OCI-LY3 (cell line): ENCODE results near the gene RAET1E.

Source experiments
- H2AFZ ChIP-seq: fragments of 200-600, 300-600 bp; shearing (Covaris generic); 2 replicates; pipeline ENCODE4 v1.6.0; 2014; ENCODE audit warnings: antibody characterized with exemption, low read depth, low read length
- H3K27ac ChIP-seq: fragments of 200-600, 300-600 bp; sonication (generic); 2 replicates; pipeline ENCODE4 v1.5.1; 2014; ENCODE audit warnings: mild to moderate bottlenecking, low read length, moderate library complexity, mixed read lengths
- H3K27me3 ChIP-seq: fragments of 200-600, 300-600 bp; sonication (generic); 2 replicates; pipeline ENCODE4 v1.6.1; 2014; ENCODE audit warnings: low read depth, low read length, mixed read lengths
- H3K36me3 ChIP-seq: fragments of 200-600, 300-600 bp; sonication (generic); replicated peaks from 2 replicates; pipeline ENCODE3; 2014; ENCODE audit warnings: low read depth, low read length, mixed read lengths
- H3K4me1 ChIP-seq: fragments of 300-600, 200-600 bp; sonication (generic); 2 replicates; pipeline ENCODE4 v1.6.1; 2014; ENCODE audit warnings: low read length, mixed read lengths
- H3K4me2 ChIP-seq: fragments of 200-600, 300-600 bp; sonication (generic); 2 replicates; pipeline ENCODE4 v1.6.1; 2014; ENCODE audit warnings: low read length, mixed read lengths
- H3K4me3 ChIP-seq: fragments of 300-600, 200-600 bp; sonication (generic); 2 replicates; pipeline ENCODE4 v1.5.1; 2014; ENCODE audit warnings: antibody characterized with exemption, mild to moderate bottlenecking, low read length, moderate library complexity
- H3K79me2 ChIP-seq: fragments of 300-600, 200-600 bp; shearing (Covaris generic); 2 replicates; pipeline ENCODE4 v1.6.1; 2014; ENCODE audit warnings: mild to moderate bottlenecking, low read length, mixed read lengths
- H3K9ac ChIP-seq: fragments of 300-600, 200-600 bp; shearing (Covaris generic); 2 replicates; pipeline ENCODE4 v1.6.0; 2014; ENCODE audit warnings: mild to moderate bottlenecking, low read length, moderate library complexity
- H3K9me3 ChIP-seq: fragments of 200-600, 300-600 bp; shearing (Covaris generic); 2 replicates; pipeline ENCODE4 v1.6.1; 2014; ENCODE audit warnings: low read length, mixed read lengths; ENCODE audit not compliant: insufficient read depth
- H4K20me1 ChIP-seq: fragments of 200-600, 300-600 bp; sonication (generic); 2 replicates; pipeline ENCODE4 v1.6.1; 2016; ENCODE audit warnings: low read length, mixed read lengths; ENCODE audit not compliant: insufficient read depth
- CTCF ChIP-seq: fragments of 200-600, 300-600 bp; sonication (generic); IDR thresholded peaks from 2 replicates; pipeline ENCODE4 v1.5.1; 2014; ENCODE audit warnings: antibody characterized with exemption, low read length, low read depth
- EZH2phosphoT487 ChIP-seq: fragments of 200-600 bp; shearing (Covaris generic); IDR thresholded peaks from 2 replicates; pipeline ENCODE4 v1.6.1; 2018; ENCODE audit warnings: antibody characterized with exemption, mixed run types, low read depth

Gene RAET1E

GRCh38 chr6:149903938-149904611 is 6.2 kb upstream of the RAET1E start:
- Histone ChIP-seq H2AFZ (no peak overlapping the region), H3K4me1 (no peaks in the 10 kb centered on the region), H3K79me2 (no peaks in the 10 kb centered on the region), H3K27me3 (no peaks in the 10 kb centered on the region), H3K27ac (no peak overlapping the region), H3K4me2 (no peak overlapping the region), H4K20me1 (no peaks in the 10 kb centered on the region), H3K36me3 (no peaks in the 10 kb centered on the region), H3K9me3 (no peaks in the 10 kb centered on the region), H3K9ac (no peak overlapping the region), H3K4me3 (no peak overlapping the region)
- no peak for TF ChIP-seq CTCF

- no peak overlapping the region for H3K9ac ChIP-seq
- no peak overlapping the region for H3K4me3 ChIP-seq
- no peak overlapping the region for H2AFZ ChIP-seq
- H3K36me3 ChIP-seq: no peaks in the 10 kb centered on the region
- H3K27ac ChIP-seq: no peak overlapping the region
- no peaks in the 10 kb centered on the region for H3K9me3 ChIP-seq
- no peaks in the 10 kb centered on the region for H3K79me2 ChIP-seq
- no peak for TF ChIP-seq CTCF
- TF ChIP-seq EZH2phosphoT487: no peak
- no peaks in the 10 kb centered on the region for H3K4me1 ChIP-seq
- no peaks in the 10 kb centered on the region for H4K20me1 ChIP-seq
- H3K4me2 ChIP-seq: no peak overlapping the region
- H3K27me3 ChIP-seq: no peaks in the 10 kb centered on the region
Observed at GRCh38 chr6:149901444-149902140, 3.7 kb upstream of the RAET1E start.

GRCh38 chr6:149900620-149901443 is 2.9 kb upstream of the RAET1E start:
- Histone ChIP-seq H3K36me3 (no peaks in the 10 kb centered on the region), H3K9me3 (no peaks in the 10 kb centered on the region), H3K4me3 (no peak overlapping the region), H3K9ac (no peak overlapping the region), H3K4me2 (no peak overlapping the region), H3K79me2 (no peaks in the 10 kb centered on the region), H3K27ac (no peak overlapping the region), H2AFZ (no peak overlapping the region), H3K4me1 (no peaks in the 10 kb centered on the region), H3K27me3 (no peaks in the 10 kb centered on the region), H4K20me1 (no peaks in the 10 kb centered on the region)
- TF ChIP-seq EZH2phosphoT487 (no peak), CTCF (no peak)
